ENCODE data around the gene CH25H. TPM values are rescaled to one million over a fixed set of nuclear protein-coding genes. Genes with fewer than 3 reads are reported as not detected.
A peak's percentile ranks its signal among the peaks of the same experiment; 100 is the strongest.

CH25H gene
- total and polyA plus RNA-seq, 10 of the 15 experiments (the other 5 are each of a cell fraction or from before 2014, with no cell fraction given): not detected

DNA sequence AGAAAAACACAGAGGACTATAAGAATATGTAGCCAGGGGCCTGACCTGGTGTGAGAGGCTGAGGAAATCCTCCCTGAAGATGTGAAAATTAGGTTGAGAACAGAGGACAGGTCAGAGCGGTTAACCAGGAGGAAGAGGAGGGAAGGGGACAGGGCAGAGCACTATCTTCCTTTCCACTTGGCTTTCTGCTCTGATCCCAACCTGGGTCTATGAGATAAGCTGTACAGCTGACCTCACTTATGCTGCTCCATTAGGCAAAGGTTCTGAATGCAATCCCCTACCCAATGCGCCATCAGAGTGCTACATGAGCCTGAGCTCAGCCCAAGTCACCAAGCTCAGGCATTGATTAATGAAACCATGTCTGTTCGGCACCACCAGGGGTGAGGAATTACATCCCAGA, 33.9 kb upstream of the CH25H start:
- ChIA-PET CTCF (interaction anchor here (1.0 to 7.3 kb wide), 11 partner anchors 9 to 308 kb away, joined by 3 to 92 read pairs (median 5); partner anchors contain the start of genes IFIT5 and LIPA), SMC1A (ENCODE audit: uncharacterized antibody, unreplicated experiment) (interaction anchor here (0.7 to 5.2 kb wide), 11 partner anchors 10 to 298 kb away, joined by 3 to 46 read pairs (median 3); partner anchors contain the start of genes IFIT2 and LIPA), POLR2A (interaction anchor here (0.5 to 1.7 kb wide), 3 partner anchors 10 to 364 kb away, joined by 5 to 12 read pairs (median 6); partner anchors contain the start of genes FAS and LIPA), RAD21 (ENCODE audit: unreplicated experiment) (interaction anchor here (0.9 to 3.4 kb wide), 8 partner anchors 8 to 251 kb away, joined by 3 to 17 read pairs (median 4); partner anchors contain the start of genes FAS, IFIT5 and LIPA)
- ATAC-seq (no peak), DNase-seq (ENCODE audit: low read depth, low spot score) (no peak), FAIRE-seq (no peak)
- 89% methylated on average over 3 of the region's 3 CpGs for WGBS (ENCODE audit: insufficient coverage, insufficient replicate concordance, low lambda C conversion rate, missing lambda C conversion rate)
- Histone ChIP-seq H3K4me3 (no peak overlapping the region), H3K27me3 (replicated peaks in 1 of 2; ENCODE audit: control insufficient read depth in 2 of 2, insufficient read depth in 2 of 2, low read length in 1 of 2) (no peaks in the 10 kb centered on the region), H3K9me3 (replicated peaks; ENCODE audit: control insufficient read depth, insufficient read depth, low read length) (no peaks in the 10 kb centered on the region), H4K20me1 (ENCODE audit: control insufficient read depth, insufficient read depth) (no peaks in the 10 kb centered on the region), H3K27ac (ENCODE audit: control insufficient read depth, insufficient read depth) (peak overlapping the region; percentile 62), H3K4me1 (ENCODE audit: control insufficient read depth, insufficient read depth, low read length) (peaks cover 43% of the 10 kb centered on the region), H2AFZ (ENCODE audit: control insufficient read depth, low read depth, low read length) (no peak overlapping the region; the same call in 1 of the 2 replicates), H3K9ac (ENCODE audit: control insufficient read depth, insufficient read depth, low read length) (no peak overlapping the region), H3K36me3 (ENCODE audit: control insufficient read depth in 2 of 2, insufficient read depth in 2 of 2, low read length in 1 of 2) (peaks cover 0 to 5% of the 10 kb centered on the region in 2 experiments; a peak in 1 of 4 replicates), H3K79me2 (ENCODE audit: control insufficient read depth, insufficient read depth, low read length) (no peaks in the 10 kb centered on the region), H3K4me2 (ENCODE audit: control insufficient read depth, insufficient read depth) (0 out of 2 replicates have a peak overlapping the region, but pooled peaks have one; percentile 9)
- BruUV-seq (replicated peaks): no TSS peak
- no peak for TF ChIP-seq SMARCA5 (IDR thresholded peaks at IDR 0.05)
- TF ChIP-seq ATF7 (IDR thresholded peaks at IDR 0.05; ENCODE audit: low read depth): no peak
- TF ChIP-seq RELA (IDR thresholded peaks at IDR 0.05; ENCODE audit: borderline replicate concordance, partially characterized antibody): no peak
- no peak for TF ChIP-seq CREM (IDR thresholded peaks at IDR 0.05; ENCODE audit: low read depth)
- TF ChIP-seq, protein P1, sequence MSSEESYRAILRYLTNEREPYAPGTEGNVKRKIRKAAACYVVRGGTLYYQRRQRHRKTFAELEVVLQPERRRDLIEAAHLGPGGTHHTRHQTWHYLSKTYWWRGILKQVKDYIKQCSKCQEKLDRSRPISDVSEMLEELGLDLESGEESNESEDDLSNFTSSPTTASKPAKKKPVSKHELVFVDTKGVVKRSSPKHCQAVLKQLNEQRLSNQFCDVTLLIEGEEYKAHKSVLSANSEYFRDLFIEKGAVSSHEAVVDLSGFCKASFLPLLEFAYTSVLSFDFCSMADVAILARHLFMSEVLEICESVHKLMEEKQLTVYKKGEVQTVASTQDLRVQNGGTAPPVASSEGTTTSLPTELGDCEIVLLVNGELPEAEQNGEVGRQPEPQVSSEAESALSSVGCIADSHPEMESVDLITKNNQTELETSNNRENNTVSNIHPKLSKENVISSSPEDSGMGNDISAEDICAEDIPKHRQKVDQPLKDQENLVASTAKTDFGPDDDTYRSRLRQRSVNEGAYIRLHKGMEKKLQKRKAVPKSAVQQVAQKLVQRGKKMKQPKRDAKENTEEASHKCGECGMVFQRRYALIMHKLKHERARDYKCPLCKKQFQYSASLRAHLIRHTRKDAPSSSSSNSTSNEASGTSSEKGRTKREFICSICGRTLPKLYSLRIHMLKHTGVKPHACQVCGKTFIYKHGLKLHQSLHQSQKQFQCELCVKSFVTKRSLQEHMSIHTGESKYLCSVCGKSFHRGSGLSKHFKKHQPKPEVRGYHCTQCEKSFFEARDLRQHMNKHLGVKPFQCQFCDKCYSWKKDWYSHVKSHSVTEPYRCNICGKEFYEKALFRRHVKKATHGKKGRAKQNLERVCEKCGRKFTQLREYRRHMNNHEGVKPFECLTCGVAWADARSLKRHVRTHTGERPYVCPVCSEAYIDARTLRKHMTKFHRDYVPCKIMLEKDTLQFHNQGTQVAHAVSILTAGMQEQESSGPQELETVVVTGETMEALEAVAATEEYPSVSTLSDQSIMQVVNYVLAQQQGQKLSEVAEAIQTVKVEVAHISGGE (CRISPR knock-in tag; IDR thresholded peaks at IDR 0.05): no peak
- TF ChIP-seq MTA2 (IDR thresholded peaks at IDR 0.05; ENCODE audit: low read depth): no peak
- no peak for TF ChIP-seq RUNX3 (IDR thresholded peaks at IDR 0.05; ENCODE audit: low read length)
- TF ChIP-seq, protein P2, sequence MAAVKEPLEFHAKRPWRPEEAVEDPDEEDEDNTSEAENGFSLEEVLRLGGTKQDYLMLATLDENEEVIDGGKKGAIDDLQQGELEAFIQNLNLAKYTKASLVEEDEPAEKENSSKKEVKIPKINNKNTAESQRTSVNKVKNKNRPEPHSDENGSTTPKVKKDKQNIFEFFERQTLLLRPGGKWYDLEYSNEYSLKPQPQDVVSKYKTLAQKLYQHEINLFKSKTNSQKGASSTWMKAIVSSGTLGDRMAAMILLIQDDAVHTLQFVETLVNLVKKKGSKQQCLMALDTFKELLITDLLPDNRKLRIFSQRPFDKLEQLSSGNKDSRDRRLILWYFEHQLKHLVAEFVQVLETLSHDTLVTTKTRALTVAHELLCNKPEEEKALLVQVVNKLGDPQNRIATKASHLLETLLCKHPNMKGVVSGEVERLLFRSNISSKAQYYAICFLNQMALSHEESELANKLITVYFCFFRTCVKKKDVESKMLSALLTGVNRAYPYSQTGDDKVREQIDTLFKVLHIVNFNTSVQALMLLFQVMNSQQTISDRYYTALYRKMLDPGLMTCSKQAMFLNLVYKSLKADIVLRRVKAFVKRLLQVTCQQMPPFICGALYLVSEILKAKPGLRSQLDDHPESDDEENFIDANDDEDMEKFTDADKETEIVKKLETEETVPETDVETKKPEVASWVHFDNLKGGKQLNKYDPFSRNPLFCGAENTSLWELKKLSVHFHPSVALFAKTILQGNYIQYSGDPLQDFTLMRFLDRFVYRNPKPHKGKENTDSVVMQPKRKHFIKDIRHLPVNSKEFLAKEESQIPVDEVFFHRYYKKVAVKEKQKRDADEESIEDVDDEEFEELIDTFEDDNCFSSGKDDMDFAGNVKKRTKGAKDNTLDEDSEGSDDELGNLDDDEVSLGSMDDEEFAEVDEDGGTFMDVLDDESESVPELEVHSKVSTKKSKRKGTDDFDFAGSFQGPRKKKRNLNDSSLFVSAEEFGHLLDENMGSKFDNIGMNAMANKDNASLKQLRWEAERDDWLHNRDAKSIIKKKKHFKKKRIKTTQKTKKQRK (IDR thresholded peaks at IDR 0.05; ENCODE audit: low read depth, low read length): no peak
- no peak for TF ChIP-seq STAT3 (IDR thresholded peaks at IDR 0.05; ENCODE audit: low read depth, low read length)
- TF ChIP-seq KAT2A (conservative IDR thresholded peaks at IDR 0.05; ENCODE audit: control insufficient read depth, low read depth, low read length): no peak
- no peak for TF ChIP-seq EP300 (IDR thresholded peaks at IDR 0.05; ENCODE audit: borderline replicate concordance in 1 of 2, control insufficient read depth in 1 of 2, low read depth in 2 of 2, low read length in 2 of 2)
- TF ChIP-seq CREB1 (IDR thresholded peaks at IDR 0.05; ENCODE audit: low read depth): no peak
- TF ChIP-seq HDAC6 (IDR thresholded peaks at IDR 0.05; ENCODE audit: unreplicated experiment): no peak
- TF ChIP-seq NR2C2 (IDR thresholded peaks at IDR 0.05; ENCODE audit: borderline replicate concordance, control insufficient read depth, insufficient read length, low read depth): no peak
- no peak for TF ChIP-seq ZNF274 (IDR thresholded peaks at IDR 0.05; ENCODE audit: insufficient read depth, insufficient read length)
- no peak for TF ChIP-seq HDGF (IDR thresholded peaks at IDR 0.05)
- intact Hi-C loops (cut with micrococcal nuclease; ENCODE audit: unreplicated experiment): no loop called here
- in situ Hi-C loops (cut with MboI): no loop called here
